Fibroblast of skin of abdomen (primary cell): Measurements from ENCODE around the gene MAD2L2.

ENCODE experiments used
- DNase-seq: peaks from one replicate; pipeline ENCODE4 v3.0.0-alpha.2; 2013

MAD2L2 gene

DNA sequence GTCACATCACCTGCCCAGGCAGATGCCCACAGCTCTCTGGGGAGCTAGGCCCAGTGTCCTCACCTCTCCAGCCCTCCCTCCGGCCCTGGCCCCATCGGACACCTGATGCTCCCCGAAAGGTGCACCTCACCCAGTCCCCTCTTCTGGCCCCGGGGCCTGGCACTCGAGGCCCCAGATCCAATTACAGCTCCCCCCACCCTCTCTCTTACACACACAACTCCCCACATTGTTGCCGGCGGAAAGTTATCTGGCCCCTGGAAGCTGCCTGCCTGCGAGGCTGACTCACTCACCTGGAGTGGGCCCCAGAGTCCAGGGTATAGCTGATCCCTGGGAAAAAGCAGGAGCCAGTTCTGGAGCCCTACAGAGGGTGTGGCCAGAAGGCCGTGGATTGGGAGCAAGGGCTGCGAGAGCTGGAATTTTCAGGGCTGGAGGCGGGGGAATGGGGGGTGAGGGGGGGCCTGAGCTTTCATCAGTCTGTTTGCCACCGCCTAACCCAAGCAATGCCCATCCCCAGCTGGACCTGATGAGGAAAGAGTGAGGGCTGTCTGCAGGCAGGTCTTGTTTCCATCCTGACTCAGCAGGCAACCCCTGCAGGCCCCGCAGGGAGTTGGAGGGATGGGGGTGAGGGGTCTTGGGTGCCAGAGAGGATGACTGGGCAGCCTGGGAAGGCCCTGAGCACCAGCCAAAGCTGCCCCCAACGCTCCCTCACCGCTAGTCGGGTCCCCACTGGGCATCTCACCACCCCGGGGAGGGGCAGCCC is 27.7 kb downstream of the MAD2L2 start:
- DNase-seq, result no peak

- DNase-seq, result no peak
Measured at GRCh38 chr1:11652203-11652780, 28.7 kb downstream of the MAD2L2 start.

DNA sequence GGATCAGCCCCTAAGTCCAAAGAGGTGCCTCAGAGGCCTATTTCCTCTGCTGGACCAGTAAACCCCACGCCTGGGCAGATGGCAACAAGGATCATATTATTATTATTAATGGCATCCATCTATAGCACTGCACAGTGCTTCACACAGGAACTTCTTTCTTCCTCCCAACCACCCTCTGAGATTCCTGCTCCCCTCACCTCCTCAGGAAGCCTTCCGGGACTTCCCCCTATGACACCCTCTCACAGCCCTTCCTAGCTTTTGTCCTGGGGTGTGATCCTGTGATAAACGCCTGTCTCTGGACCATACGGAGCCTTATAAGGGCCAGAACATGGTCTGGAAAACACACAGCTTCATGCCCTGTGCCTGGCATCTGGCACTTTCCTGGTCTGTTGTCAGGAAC is 29.9 kb downstream of the MAD2L2 start:
- no peak for DNase-seq

DNA sequence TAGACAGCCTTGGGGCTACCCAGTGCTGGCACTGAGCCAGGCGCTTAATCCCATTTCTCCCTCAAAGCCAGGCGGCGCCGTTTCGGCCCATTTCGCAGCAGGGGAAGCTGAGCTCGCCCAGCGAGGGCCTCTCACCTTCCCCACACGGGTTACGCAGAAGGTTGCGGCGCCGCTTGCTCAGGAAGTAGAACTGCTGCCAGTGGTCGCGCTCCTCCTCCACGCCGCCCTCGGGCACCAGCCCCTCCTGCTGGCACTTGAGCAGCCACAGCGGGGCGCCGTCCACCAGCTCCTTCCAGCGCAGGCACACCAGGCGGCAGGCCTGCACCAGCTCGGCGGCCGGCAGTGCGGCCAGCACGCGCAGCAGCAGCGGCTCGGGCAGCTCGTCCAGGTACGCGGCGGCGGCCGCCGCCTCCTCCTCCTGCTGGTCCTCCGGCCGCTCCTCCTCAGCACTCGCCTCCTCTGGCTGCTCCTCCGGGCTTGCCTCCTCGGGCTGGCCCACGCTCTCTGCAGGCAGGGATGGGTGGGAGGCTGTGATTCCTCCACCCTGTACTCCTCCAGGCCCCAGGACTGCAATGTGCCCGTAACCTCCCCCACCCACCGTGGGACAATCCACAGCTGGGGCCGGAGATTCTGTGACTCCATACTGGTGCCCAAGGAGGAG is 30.5 kb downstream of the MAD2L2 start:
- DNase-seq, result peak; percentile 47

GRCh38 chr1:11649624-11650330 is 31.2 kb downstream of the MAD2L2 start:
- DNase-seq, result no peak

DNA sequence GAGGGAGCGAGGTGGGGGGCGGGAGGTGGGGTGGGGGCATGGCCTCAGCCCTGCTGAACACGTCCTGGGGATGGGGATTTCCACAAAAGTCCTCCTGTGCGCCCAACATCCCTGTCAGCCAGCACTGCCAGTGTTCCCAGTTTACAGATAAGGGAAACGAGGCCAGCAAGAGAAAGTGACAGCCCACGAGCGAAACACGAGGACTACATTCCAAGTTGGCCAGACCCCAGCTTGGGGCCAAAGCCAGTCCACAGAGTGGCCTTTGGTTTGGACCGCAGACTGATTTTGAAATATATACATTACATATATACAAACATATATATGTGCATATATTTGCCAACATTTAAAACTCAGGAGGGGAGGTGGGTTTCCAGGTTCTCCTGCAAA is 31.7 kb downstream of the MAD2L2 start:
- no peak for DNase-seq

GRCh38 chr1:11648732-11649158 is 32.2 kb downstream of the MAD2L2 start:
- DNase-seq, result no peak

DNA sequence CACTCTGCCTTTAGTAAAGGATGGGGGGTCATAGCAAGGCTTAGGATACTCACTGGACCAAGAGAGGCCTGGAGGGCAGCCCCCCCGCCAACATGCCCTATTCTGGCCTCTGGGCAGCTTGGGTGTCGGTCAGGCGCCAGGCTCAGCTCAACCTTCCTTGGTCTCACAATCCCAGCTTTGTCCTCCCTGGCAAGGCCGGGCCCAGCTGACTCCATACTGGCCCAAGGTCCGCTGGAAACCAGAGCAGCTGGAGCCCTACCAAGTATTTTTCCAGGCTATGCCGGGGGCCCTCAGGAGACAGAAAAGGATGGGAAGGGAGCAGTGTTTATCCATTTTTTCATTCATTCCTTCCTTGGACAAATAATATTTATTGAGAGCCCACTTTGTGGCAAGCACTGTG is 32.9 kb downstream of the MAD2L2 start:
- DNase-seq, result no peak

GRCh38 chr1:11647333-11647732 is 33.6 kb downstream of the MAD2L2 start:
- DNase-seq, result no peak

DNA sequence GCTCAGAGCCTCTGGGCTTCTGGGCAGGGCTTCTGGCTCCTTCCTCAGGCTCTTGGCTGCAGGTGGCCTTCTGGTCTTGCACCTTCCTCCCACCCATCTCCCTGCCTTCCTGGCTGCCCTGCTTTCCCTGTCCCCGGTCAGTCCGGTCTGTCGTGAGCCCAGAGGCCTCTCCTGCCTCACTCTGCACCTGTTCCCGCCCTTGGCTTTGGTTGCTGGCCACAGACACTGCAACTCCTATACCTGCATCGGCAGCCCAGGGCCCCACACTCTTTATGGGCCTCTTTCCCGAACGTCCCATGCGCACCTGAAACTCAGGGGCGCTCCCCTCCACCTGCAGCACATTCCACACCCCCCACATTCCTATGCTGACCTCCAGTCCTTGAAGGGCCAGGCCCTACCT is 34.6 kb downstream of the MAD2L2 start:
- no peak for DNase-seq

- peak; percentile 56 for DNase-seq
Measured at GRCh38 chr1:11645670-11646265, 35.2 kb downstream of the MAD2L2 start.

DNA sequence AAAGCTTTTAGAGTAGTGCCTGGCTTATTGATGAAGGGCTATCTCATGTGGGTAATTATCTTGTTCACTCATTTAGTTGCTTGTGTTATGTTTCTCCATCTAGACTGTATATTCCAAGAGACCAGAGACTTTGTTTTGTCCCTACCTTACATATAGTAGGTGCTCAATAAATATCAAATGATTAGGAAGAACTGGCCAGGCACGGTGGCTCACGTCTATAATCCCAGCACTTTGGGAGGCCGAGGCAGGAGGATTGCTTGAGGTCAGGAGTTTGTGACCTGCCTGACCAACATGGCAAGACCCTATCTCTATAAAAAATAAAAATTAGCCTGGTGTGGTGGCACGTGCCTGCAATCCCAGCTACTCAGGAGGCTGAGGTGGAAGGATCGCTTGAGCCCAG is 35.7 kb downstream of the MAD2L2 start:
- no peak for DNase-seq

DNA sequence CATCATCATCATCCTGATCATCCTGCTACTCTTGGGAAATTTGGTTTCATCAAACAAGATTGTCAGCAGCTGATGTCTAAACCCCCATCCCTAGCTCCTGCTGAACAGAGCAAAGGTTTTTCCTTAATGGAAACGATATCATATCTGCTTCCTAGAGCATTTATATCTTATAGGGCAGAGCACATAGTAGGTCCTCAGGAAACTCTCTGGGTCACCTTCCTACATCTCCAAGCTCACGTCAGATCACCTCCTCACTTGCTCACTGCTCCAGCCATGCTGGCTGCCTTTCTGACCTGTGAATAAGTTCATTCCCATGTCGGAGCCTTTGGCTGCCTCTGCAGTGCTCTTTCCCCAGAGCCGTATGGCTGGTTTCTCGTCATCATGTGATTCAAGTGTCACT is 37.2 kb downstream of the MAD2L2 start:
- DNase-seq, result no peak

DNA sequence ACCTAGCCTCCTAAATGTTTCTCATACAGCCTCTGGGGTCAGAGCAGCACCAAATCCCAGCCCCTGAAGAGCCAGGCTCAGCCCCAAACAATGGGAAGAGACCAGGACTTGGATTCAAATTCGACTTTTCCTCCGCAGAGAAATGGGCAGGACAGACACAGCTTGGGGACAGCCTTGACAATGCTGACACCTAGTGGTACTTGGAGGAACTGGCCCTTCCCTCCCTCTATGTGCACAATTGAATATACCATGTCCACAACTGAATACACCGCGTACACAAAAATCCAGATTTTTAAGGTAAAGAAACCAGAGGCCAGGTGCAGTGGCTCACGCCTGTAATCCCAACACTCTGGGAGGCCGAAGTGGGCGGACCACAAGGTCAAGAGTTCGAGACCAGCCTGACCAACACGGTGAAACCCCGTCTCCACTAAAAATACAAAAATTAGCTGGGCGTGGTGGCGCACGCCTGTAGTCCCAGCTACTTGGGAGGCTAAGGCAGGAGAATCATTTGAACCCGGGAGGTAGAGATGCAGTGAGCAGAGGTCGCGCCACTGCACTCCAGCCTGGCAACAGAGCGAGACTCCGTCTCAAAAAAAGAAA is 38.4 kb downstream of the MAD2L2 start:
- peak; percentile 44 for DNase-seq

DNA sequence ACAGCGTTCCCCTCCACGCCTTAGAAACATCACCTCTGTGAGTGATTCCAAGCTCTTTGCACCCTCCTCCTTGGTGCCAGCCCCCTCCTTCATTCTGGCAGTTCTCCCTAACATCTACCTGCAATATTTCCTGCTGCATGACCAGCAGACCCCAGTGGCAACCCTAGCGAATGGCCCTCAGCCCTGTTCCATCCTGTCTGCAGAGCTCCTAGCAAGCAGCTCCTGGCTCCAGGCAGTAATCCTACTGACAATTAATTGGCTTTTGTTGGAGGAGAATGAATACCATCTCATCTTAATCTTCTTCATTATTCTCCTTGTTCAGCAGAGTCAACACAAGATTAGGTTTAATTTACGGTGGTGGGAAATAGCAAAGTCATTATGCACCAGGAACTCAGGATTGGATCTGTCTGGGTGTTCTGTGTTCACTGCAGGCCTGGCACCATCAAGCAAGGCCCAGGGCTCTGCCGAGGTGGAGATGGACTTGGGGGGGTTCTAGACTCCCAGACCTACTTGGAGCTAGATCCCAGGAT is 39.1 kb downstream of the MAD2L2 start:
- no peak for DNase-seq

GRCh38 chr1:11640944-11641343 is 40.0 kb downstream of the MAD2L2 start:
- no peak for DNase-seq

GRCh38 chr1:11640101-11640500 is 40.8 kb downstream of the MAD2L2 start:
- no peak for DNase-seq

GRCh38 chr1:11639372-11639771 is 41.6 kb downstream of the MAD2L2 start:
- DNase-seq, result no peak

DNA sequence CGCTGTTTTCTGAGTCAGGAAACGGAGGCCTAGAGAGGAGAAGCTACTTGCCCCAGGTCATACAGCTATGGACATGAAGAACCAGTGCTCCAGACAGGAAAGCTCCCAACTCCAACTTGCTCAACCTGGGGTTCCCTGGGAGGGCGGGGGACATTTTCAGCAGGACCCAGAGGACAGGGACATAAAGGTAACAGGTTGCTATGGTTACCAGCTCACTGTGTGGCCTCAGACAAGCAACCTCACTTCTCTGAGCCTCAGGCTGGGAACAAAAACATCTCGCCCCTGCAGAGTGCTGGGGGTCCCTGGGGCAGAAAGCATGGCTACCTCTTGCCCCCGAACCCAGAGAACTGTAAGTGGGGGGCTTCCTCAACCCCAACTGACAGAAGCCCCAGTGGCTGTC is 42.8 kb downstream of the MAD2L2 start:
- no peak for DNase-seq

DNA sequence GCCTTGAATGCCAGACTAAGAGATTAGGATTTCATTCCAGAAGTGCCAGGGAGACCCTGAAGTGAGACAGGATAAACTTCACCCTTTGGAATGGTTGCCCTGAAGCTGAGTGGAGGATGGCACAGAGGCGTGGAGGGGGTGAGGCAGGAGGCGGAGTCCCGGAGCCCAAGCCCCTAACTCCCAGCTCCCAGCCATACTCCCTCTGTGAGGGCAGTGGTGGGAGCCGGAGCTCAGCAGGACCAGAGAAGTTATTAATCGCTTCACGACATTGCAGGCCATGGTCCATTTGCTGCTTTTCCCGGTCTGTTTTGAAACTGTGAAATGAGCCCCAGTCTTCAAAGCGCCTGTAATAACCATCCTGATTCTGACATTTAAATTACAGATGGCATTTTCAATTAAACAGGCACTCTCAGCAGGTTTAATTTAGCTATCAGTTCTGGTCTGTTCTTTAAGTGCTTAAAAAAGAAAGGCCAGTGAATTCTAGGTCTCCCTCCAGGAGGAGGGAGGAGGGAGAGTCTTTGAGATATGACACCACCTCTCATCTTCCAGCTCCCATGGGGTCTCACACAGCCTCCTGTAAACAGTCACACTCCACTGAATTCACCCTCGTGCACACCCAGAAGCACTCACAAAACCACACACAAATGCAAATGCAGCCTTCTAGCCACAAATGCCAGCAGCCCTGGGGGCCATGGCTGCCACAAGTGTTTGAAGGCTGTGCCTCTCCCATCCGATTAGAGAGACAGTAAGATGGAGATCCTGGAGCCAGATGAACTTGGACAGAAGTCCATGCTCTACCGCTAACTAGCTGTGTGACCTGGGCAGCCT is 46.4 kb downstream of the MAD2L2 start:
- no peak for DNase-seq
